GM21825 (cell line): ENCODE data around the gene SHISA2.
"Not testable (repeated sequence)": the region's sequence is repeated elsewhere in the genome, so short reads cannot be mapped to it uniquely, and the experiment has no call there.

Experiments used
- ATAC-seq: cut with Tn5 transposase; IDR thresholded peaks from one replicate; pipeline ENCODE4 v1.9.1; 2021; ENCODE audit warnings: mild to moderate bottlenecking, moderate library complexity; ENCODE audit not compliant: unreplicated experiment

SHISA2 gene

GRCh38 chr13:26051657-26052311, at the start of gene SHISA2:
TSS of gene SHISA2 (minus strand) at chr13:26052016. CDS start at chr13:26050975, 1,041 bp downstream.
- no peak for ATAC-seq

- ATAC-seq, result no peak
Observed at GRCh38 chr13:26095846-26096610, 44.2 kb upstream of the SHISA2 start.

GRCh38 chr13:26095338-26095737, 43.5 kb upstream of the SHISA2 start:
- ATAC-seq, result no peak

- not testable (repeated sequence) for ATAC-seq
Observed at GRCh38 chr13:26076821-26077220, 25.0 kb upstream of the SHISA2 start.

- ATAC-seq, result no peak
Observed at GRCh38 chr13:26075498-26075897, 23.7 kb upstream of the SHISA2 start.

GRCh38 chr13:26074706-26075105, 22.9 kb upstream of the SHISA2 start:
- ATAC-seq, result no peak

GRCh38 chr13:26072335-26072734, 20.5 kb upstream of the SHISA2 start:
- ATAC-seq, result not testable (repeated sequence)

- no peak for ATAC-seq
Observed at GRCh38 chr13:26071691-26072090, 19.9 kb upstream of the SHISA2 start.

- not testable (repeated sequence) for ATAC-seq
Observed at GRCh38 chr13:26069642-26070041, 17.8 kb upstream of the SHISA2 start.

GRCh38 chr13:26068372-26068771, 16.6 kb upstream of the SHISA2 start:
- not testable (repeated sequence) for ATAC-seq

GRCh38 chr13:26067601-26068000, 15.8 kb upstream of the SHISA2 start:
- no peak for ATAC-seq

GRCh38 chr13:26066492-26066891, 14.7 kb upstream of the SHISA2 start:
- not testable (repeated sequence) for ATAC-seq

- no peak for ATAC-seq
Observed at GRCh38 chr13:26062853-26063444, 11.1 kb upstream of the SHISA2 start.

- ATAC-seq, result no peak
Observed at GRCh38 chr13:26061947-26062346, 10.1 kb upstream of the SHISA2 start.

GRCh38 chr13:26061256-26061655, 9.4 kb upstream of the SHISA2 start:
- no peak for ATAC-seq

- ATAC-seq, result no peak
Observed at GRCh38 chr13:26060357-26060756, 8.5 kb upstream of the SHISA2 start.

- ATAC-seq, result no peak
Observed at GRCh38 chr13:26058704-26059103, 6.9 kb upstream of the SHISA2 start.

GRCh38 chr13:26054896-26055295, 3.1 kb upstream of the SHISA2 start:
- no peak for ATAC-seq

GRCh38 chr13:26053418-26053980, 1.7 kb upstream of the SHISA2 start:
- no peak for ATAC-seq

- ATAC-seq, result no peak
Observed at GRCh38 chr13:26052337-26052736, 521 bp upstream of the SHISA2 start.

GRCh38 chr13:26051231-26051656, 572 bp downstream of the SHISA2 start:
- no peak for ATAC-seq
